Measurements from ENCODE around the gene SYNPO2.

The SYNPO2 gene

GRCh38 chr4:118848242-118848641 is 40.4 kb upstream of the SYNPO2 start:
- no peak for DNase-seq (ENCODE audit: low read depth)
- H3K4me3 ChIP-seq (ENCODE audit: low read length) = no peak overlapping the region
- no peak for TF ChIP-seq CTCF (conservative IDR thresholded peaks at IDR 0.05; ENCODE audit: low read depth, low read length)

GRCh38 chr4:118848901-118849300 is 39.8 kb upstream of the SYNPO2 start:
- no peak for TF ChIP-seq CTCF (conservative IDR thresholded peaks at IDR 0.05; ENCODE audit: low read depth, low read length)
- peak; percentile 61 for DNase-seq (ENCODE audit: low read depth)
- H3K4me3 ChIP-seq (ENCODE audit: low read length) = no peak overlapping the region

- DNase-seq (ENCODE audit: low read depth) = no peak
- TF ChIP-seq CTCF (conservative IDR thresholded peaks at IDR 0.05; ENCODE audit: low read depth, low read length) = no peak
- no peak overlapping the region for H3K4me3 ChIP-seq (ENCODE audit: low read length)
Measured at GRCh38 chr4:118849867-118850487, 38.7 kb upstream of the SYNPO2 start.

GRCh38 chr4:118850488-118851173 is 38.0 kb upstream of the SYNPO2 start:
- TF ChIP-seq CTCF (conservative IDR thresholded peaks at IDR 0.05; ENCODE audit: low read depth, low read length) = no peak
- DNase-seq (ENCODE audit: low read depth) = no peak
- H3K4me3 ChIP-seq (ENCODE audit: low read length) = no peak overlapping the region

- no peak overlapping the region for H3K4me3 ChIP-seq (ENCODE audit: low read length)
- TF ChIP-seq CTCF (conservative IDR thresholded peaks at IDR 0.05; ENCODE audit: low read depth, low read length) = no peak
- no peak for DNase-seq (ENCODE audit: low read depth)
Measured at GRCh38 chr4:118857760-118858159, 30.9 kb upstream of the SYNPO2 start.

GRCh38 chr4:118858779-118859178 is 29.9 kb upstream of the SYNPO2 start:
- TF ChIP-seq CTCF (conservative IDR thresholded peaks at IDR 0.05; ENCODE audit: low read depth, low read length) = no peak
- no peak overlapping the region for H3K4me3 ChIP-seq (ENCODE audit: low read length)
- DNase-seq (ENCODE audit: low read depth) = no peak

GRCh38 chr4:118865091-118865708 is 23.5 kb upstream of the SYNPO2 start:
- no peak overlapping the region for H3K4me3 ChIP-seq (ENCODE audit: low read length)

More at GRCh38 chr4:118865091-118865708, 23.5 kb upstream of the SYNPO2 start:
- peak; percentile 88 for TF ChIP-seq CTCF (conservative IDR thresholded peaks at IDR 0.05; ENCODE audit: low read depth, low read length)
- no peak for DNase-seq (ENCODE audit: low read depth)
